Erythroblast (primary cell): ENCODE data around the gene NRG2.

Experiments
- GATA1 ChIP-seq: IDR thresholded peaks from 2 replicates; pipeline ENCODE4 v1.6.1; 2011; ENCODE audit warnings: low read depth, mild to moderate bottlenecking, control low read depth, low read length, moderate library complexity
- POLR2A ChIP-seq: IDR thresholded peaks from 2 replicates; pipeline ENCODE4 v1.6.1; 2011; ENCODE audit warnings: mild to moderate bottlenecking, low read length

DNA sequence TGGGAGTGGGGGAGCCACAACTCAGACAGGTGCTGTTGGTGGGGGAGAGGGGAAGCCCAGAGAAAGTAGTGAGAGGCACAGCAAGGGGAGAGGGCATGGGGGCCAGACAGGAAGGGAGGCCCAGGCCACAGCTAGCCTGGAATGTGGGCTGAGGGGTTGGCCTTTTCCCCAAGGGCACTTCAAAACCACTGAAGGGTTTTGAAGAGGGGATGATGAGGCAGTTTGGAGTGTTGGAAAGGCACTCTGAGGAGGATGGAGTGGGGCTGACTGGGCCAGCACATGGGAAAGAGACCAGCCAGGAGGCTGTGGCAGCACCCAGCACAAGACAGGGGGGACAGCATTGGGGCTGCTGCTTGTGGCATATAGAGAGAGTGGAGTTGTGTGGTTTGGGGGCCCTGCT, 243.7 kb downstream of the NRG2 start:
- TF ChIP-seq POLR2A = no peak
- no peak for TF ChIP-seq GATA1
